HG02973 (cell line): ENCODE results near the gene EPC1.
"Not testable (repeated sequence)": the region's sequence is repeated elsewhere in the genome, so short reads cannot be mapped to it uniquely, and the experiment has no call there.

Experiments used
- ATAC-seq: cut with Tn5 transposase; IDR thresholded peaks from one replicate; pipeline ENCODE4 v1.9.1; 2021; ENCODE audit warnings: moderate library complexity; ENCODE audit not compliant: unreplicated experiment

EPC1 gene

DNA sequence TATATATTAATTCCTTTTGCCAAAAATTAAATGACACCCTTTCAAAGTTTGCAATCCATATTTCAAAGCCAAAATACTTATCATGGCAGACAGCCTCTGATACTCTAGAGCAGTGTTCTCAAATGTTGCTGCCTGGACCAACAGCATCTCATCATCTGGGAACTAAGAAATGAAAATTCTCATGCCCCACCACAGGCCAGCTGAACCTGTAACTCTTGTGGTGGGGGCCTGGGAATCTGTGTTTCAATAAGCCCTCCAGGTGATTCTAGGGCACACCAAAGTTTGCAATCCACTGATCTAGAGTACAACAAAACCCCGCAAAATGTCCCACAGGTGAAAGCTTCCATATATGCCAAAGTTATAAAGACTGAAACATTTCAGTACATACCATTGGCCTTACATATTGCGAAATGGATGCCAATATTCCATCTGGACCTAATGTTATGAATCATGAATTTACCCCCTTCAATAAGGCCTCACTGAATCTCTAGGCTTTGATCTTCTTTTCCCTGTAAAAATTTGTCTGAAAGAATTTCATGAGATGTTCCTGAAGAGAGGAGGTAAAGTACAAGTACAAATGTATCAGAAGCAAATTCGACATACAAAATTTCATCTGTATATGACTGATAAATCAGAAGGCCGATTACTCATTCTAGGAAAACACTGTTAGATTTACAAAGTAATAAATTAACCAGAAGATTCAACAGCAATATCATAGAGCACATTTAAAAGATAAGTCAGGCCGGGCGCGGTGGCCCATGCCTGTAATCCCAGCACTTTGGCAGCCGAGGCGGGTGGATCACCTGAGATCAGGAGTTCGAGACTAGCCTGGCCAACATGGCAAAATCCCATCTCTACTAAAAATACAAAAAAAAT lies 25.3 kb upstream of the EPC1 start:
- ATAC-seq = no peak

DNA sequence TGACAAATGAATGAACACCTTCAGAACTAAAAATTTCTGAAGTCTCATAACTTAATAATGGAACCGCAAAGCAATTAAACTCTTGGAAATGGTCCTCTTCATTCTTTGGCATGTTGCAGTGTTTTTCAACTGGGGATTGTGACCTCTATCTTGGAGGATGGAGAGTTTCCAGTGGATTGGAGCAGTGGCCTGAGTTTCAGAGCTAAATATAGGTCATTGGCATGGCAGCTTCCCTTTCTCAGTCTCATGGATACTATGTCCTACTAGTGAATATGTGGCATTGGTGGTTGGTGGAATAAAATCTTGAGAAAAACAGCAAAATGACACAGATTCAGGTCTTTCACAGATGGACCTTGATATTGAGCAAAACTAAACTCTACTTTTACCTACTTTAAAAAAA lies 24.1 kb upstream of the EPC1 start:
- no peak for ATAC-seq

DNA sequence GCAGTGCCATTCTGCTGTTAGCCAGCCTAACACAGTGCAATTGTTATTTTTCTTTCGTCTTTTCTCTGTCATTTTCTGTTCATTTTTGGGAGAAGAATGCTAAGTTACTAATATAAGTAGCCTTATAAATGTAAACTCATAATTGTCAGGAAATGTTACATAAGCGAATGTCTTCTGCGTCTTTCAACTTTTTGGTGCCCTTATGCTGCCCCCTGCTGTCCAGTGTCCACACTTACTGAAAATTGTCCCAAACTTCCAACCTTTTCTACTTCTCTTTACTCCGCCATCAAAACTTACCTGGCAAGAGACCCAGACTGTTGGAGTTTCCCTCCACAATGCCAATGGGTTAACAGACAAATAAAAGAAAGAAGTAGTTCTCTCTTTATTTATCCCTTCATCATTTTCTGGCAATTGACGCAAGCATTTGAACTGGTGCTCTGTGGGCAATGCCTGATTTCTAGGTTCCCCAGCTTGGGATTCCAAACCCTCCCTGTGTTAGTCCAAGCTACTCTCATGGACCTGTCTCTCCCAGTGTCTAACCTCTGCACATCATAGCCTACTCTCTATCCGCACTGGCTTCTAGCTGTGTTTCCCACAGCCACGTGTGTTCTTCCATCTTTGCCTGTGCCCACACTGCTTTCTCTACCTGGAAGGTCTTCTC lies 21.0 kb upstream of the EPC1 start:
- no peak for ATAC-seq

GRCh38 chr10:32366588-32366987 lies 19.6 kb upstream of the EPC1 start:
- ATAC-seq = no peak

DNA sequence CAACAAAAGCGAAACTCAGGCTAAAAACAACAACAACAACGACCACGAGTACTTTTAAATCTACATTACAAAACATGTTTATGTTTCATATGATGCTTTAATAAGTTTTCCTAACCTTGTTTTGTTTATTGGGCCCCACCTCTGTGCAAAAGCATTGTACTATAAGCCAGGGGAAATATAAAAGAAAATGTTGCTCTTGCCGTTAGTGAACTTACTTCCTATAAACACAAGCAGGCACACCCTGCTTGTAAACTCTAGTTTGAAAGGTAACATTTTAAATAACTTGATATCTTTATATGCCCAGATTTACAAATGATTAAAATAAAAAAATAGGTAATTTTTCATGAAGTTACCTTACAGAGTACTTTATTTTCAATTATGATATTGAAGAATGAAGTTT lies 19.2 kb upstream of the EPC1 start:
- ATAC-seq = no peak

DNA sequence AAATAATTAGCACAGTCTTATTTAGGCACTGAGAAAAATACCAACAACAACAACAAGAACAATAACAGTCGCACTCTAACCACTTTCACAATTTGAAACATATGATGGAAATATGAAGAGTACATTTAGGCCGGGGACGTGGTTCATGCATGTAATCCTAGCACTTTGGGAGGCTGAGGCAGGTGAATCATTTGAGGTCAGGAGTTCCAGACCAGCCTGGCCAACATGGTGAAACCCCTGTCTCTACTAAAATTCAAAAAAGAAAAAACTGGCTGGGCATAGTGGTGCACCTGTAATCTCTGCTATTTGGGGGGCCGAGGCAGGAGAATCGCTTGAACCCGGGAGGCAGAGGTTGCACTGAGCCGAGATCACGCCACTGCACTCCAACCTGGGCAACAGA lies 18.4 kb upstream of the EPC1 start:
- ATAC-seq = not testable (repeated sequence)

DNA sequence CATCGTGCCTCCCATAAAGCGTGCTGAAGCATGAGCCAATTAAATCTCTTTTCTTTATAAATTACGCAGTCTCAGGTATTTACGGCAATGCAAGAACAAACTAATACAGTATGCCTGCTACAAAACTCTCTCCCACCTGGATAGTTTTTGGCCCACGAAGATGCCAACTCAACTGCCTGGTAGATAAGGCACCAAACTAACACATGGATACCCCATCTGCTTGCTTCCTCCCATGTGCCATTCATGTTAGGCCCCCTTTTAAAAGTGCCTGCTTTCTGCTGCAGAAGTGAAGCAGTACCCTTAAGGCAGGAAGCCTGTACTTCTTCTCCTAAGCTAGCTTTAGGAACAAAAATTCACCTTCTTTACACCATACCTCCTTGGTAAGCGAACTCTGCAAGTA lies 15.6 kb upstream of the EPC1 start:
- ATAC-seq = no peak

- ATAC-seq = no peak
Observed at GRCh38 chr10:32360884-32361283, 13.9 kb upstream of the EPC1 start.

GRCh38 chr10:32360241-32360640 lies 13.3 kb upstream of the EPC1 start:
- ATAC-seq = no peak

DNA sequence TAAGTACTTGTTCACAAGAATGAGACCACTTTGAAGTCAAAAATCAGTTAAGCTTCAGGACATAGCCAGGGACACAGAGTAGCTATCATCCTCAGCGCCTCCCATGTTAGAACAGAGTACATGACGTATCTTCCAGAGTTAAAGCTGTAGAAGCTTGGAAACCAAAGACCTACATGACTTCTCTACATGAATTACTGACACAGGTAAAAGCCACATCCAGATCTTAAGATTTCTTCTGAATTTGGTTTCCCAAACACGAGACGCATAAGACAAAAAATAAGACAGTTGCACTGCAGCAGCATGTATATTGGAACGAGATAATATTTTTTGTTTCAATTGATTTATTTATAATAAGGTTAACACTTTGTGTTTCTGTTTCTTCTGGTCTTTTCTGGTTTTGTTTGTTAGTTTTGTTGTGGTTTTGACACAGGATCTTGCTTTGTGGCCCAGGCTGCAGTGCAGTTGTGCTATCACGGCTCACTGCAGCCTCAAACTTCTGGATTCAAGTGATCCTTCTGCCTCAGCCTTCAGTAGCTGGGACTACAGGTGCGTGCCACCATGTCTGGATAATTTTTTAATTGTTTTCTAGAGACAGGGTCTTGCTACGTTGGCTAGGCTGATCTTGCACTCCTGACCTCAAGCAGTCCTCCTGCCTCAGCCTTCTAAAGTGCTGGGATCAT lies 10.2 kb upstream of the EPC1 start:
- no peak for ATAC-seq

GRCh38 chr10:32354690-32355089 lies 7.7 kb upstream of the EPC1 start:
- ATAC-seq = not testable (repeated sequence)

DNA sequence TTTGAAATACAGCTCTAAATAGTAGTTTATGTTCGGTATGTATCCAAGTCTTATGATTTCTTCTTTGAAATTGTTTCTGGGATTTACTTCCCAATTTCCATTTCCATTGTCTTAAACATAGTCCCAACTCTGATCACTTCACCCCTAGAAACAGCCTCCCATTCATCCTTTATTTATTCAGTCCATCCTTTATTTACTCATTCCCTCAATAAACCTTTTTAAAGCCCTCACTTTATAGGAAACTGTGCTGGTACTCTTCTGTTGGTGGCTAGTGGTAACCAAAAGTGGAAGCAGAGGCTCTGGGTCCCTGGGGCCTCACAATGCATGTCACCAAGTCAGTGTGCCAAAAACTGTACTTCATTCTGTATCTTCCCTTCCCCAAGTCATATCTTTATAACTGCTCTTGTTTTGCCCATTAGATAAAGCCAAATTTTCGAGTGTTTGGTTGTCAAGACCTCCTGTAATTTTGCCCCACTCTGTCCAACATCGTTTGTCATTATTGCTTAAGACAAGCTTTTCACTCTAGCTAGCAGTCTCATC lies 3.9 kb upstream of the EPC1 start:
- no peak for ATAC-seq

DNA sequence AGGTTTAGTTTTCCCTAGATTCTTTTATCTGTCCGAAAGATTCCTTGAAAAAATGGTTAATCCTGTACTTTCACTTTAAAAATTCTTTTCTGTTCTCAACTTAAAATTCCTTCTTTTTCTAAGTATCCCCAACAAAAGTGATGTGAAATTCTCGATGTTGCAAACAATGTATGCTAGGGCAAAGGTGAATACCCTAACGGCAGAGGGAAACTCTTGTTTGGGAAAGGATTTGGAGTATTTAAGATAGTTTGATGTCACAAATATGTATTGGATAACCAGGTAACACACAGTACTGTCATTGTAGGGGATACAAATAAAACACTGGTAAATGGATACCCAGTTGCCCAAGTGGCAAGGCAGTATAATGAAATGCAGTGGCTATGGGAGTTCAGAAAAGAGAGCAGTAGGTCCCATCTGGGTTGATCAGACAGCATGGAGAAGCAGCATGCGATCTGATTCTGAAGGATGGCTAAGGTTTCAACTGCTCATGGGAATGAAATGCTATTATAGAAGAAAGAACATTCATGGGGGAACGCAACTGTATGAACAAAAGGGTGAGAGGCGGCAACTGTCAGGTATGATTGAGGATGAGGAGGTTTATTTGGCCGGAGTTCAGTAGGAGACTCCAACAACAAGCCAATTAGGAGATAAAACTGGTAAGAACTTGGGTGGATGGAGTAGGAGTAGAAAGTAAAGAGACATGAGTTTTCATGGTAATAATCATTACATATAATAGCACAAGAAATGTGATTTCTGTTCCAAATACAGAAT lies 3.2 kb upstream of the EPC1 start:
- ATAC-seq = no peak

DNA sequence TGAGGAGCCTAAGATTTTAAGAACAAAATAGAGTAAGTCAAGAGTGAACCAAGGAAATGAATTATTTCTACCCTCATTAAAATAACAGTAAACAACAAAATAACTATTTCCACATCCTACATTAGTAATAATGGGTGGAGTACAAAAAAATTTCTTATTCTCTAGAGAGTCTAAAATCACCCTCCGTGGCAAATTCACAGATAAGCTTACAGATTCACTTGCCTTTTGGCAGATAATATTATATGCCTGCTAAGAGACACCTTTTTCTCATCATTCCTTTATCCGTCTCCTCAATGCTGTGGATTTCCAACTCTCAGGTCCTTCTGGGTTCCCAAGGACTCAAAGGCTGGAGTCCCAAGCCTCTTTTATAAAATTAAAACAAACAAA lies 2.2 kb upstream of the EPC1 start:
- ATAC-seq = no peak

DNA sequence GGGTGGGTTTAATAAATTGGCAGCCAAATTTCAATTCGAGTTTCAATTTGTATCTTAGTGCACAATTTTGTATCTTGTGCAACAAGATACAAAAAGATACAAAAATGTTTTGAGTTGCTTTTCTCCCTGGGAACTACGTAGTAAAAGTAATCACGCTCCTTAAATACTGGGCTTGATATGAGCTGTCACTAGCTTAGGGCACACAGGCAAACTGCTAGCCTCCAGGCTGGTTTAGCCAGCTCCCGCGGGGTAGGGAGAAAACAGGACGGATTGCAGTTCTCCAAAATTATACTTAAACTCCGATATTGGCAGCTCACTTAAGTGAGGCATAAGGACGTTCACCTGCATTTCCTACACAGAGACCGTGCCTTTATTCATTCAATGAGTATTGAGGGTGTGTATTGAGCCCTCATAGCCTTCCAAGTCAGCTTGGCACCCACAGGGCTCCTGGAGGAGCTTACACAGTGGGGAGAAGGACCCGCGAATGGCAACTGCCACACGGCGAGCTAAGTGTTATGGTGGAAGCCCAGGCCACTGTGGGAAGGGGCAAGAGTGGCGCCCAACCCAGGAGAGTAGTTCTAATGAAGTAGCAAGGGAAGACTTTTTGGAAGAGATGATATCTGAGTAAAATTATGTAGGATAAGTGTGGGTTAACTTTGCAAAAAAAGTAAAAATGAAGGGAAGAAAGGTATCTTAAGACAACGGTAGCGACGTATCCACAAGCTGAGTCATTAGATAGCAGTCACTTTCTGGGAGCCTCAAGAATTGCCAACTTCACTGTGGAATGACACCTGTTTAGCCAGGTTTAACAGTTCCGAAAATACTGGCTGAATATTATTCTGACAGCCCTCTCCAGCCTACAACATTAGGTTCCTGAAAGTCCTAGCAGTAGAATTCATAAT lies 1.6 kb upstream of the EPC1 start:
- no peak for ATAC-seq

- ATAC-seq = peak; percentile 10
Observed at GRCh38 chr10:32347363-32348022, 535 bp upstream of the EPC1 start.

DNA sequence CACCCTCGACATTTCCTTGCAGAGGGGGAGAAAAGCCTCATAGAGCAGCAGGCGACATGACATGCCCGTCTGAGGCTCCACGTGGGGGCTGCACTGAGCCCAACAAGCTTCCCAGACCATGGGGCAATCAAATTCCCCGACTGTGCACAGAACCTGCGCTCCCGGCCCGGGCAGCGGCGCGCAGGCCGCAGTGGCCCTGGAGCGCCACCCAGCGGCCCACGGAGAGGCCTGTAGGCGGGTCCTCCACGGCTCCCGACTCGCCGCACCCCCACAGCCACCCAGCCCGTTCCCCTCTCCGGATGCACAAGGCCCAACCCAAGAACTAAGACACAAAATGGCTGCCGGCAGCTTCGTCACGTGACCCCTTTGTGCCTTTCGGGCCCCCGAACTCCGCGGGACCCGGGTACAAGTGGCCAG lies 816 bp downstream of the EPC1 start:
- peak; percentile 80 for ATAC-seq

DNA sequence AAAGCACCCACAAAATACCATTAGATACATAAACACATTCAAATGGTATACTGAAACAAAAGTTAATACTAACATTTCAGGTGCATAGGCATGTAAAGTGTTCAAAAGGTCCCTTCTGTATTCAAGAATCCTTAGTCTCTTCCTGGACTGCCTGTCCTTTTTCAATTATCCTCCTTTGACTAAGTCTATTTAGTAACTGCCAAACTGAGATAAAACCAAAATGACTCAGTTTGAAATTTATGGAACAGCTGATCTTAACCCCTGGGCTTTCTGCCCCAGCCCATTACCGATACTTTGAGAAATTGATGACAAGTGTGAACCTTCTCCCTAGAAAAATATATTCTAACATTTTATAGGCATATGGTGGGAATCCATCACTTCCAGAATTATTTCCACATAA lies 5.4 kb downstream of the EPC1 start:
- no peak for ATAC-seq

- no peak for ATAC-seq
Observed at GRCh38 chr10:32340596-32341180, 6.3 kb downstream of the EPC1 start.
